H1 (cell line): ENCODE results near the gene ROR1. TPM values are rescaled to one million over a fixed set of nuclear protein-coding genes. Genes with fewer than 3 reads are reported as not detected.

Experiments
- FOSL1 ChIP-seq: IDR thresholded peaks from 2 replicates; pipeline ENCODE4 v1.6.1; 2011; ENCODE audit warnings: mild to moderate bottlenecking, low read depth, low read length, moderate library complexity; ENCODE audit not compliant: insufficient read depth
- KDM4A ChIP-seq: IDR thresholded peaks from one replicate; pipeline ENCODE4 v1.7.1; 2012; ENCODE audit warnings: low read depth, mild to moderate bottlenecking, moderate library complexity, low read length, inconsistent platforms; ENCODE audit not compliant: severe bottlenecking
- POU5F1 ChIP-seq: IDR thresholded peaks from 2 replicates; pipeline ENCODE4 v1.6.1; 2011; ENCODE audit warnings: low read depth, mild to moderate bottlenecking, low read length, moderate library complexity
- SIN3A ChIP-seq, 2 experiments: IDR thresholded peaks in 1 of 2; conservative IDR thresholded peaks in 1 of 2; 2 replicates each; pipeline ENCODE4 v1.6.1; 2011 to 2012; ENCODE audit warnings: low read length in 2 of 2, improper control_type of control experiment in 1 of 2, low read depth in 1 of 2, mild to moderate bottlenecking in 1 of 2
- SIRT6 ChIP-seq: IDR thresholded peaks from one replicate; pipeline ENCODE4 v1.7.1; 2012; ENCODE audit warnings: low read length, inconsistent platforms
- SUZ12 ChIP-seq: fragments of 200-600 bp; sonication (generic); IDR thresholded peaks from 2 replicates; pipeline ENCODE4 v1.6.1; 2012; ENCODE audit warnings: mild to moderate bottlenecking, inconsistent platforms, low read length, moderate library complexity, mixed read lengths
- USF2 ChIP-seq: IDR thresholded peaks from 2 replicates; pipeline ENCODE4 v1.6.1; 2011; ENCODE audit warnings: low read length, improper control_type of control experiment
- polyA plus RNA-seq, 7 experiments: library from polyadenylated mRNA; depleted of rRNA in 3 of 7; stranded (reverse) in 5 of 7; unstranded in 2 of 7; fragments of >200 nt in 5 of 7; fragments of 200-250 nt in 2 of 7; gene quantifications; 1 replicate in 5 of 7; 2 replicates in 1 of 7; 4 replicates in 1 of 7; pipeline versions ENCODE4 v1.2.1 to v1.2.3, GENCODE V29; 2011 to 2013; ENCODE audit warnings: missing spikeins in 2 of 7, mixed read lengths in 2 of 7
- total RNA-seq: library from RNA; stranded (reverse); fragmentation: NEBNext Ultra II Directional; extraction: Animal tissue kit (Norgen Biotek cat#: 25700); gene quantifications from 2 replicates; pipeline ENCODE4 v1.2.1, GENCODE V29; 2021
- TF ChIP-seq, protein P1 (sequence below): fragments of 300-600 bp; sonication (generic); IDR thresholded peaks from 2 replicates; pipeline ENCODE4 v1.7.1; 2012; ENCODE audit warnings: low read length, moderate library complexity, mild to moderate bottlenecking, inconsistent platforms; ENCODE audit not compliant: insufficient replicate concordance

ROR1 gene
- total and polyA plus RNA-seq, 2 of the 8 experiments (the other 6 are each of a cell fraction or from before 2014, with no cell fraction given) = 33.6 to 73.6 TPM

GRCh38 chr1:63854091-63854490 lies 80.3 kb downstream of the ROR1 start (continued):
- TF ChIP-seq, protein P1, sequence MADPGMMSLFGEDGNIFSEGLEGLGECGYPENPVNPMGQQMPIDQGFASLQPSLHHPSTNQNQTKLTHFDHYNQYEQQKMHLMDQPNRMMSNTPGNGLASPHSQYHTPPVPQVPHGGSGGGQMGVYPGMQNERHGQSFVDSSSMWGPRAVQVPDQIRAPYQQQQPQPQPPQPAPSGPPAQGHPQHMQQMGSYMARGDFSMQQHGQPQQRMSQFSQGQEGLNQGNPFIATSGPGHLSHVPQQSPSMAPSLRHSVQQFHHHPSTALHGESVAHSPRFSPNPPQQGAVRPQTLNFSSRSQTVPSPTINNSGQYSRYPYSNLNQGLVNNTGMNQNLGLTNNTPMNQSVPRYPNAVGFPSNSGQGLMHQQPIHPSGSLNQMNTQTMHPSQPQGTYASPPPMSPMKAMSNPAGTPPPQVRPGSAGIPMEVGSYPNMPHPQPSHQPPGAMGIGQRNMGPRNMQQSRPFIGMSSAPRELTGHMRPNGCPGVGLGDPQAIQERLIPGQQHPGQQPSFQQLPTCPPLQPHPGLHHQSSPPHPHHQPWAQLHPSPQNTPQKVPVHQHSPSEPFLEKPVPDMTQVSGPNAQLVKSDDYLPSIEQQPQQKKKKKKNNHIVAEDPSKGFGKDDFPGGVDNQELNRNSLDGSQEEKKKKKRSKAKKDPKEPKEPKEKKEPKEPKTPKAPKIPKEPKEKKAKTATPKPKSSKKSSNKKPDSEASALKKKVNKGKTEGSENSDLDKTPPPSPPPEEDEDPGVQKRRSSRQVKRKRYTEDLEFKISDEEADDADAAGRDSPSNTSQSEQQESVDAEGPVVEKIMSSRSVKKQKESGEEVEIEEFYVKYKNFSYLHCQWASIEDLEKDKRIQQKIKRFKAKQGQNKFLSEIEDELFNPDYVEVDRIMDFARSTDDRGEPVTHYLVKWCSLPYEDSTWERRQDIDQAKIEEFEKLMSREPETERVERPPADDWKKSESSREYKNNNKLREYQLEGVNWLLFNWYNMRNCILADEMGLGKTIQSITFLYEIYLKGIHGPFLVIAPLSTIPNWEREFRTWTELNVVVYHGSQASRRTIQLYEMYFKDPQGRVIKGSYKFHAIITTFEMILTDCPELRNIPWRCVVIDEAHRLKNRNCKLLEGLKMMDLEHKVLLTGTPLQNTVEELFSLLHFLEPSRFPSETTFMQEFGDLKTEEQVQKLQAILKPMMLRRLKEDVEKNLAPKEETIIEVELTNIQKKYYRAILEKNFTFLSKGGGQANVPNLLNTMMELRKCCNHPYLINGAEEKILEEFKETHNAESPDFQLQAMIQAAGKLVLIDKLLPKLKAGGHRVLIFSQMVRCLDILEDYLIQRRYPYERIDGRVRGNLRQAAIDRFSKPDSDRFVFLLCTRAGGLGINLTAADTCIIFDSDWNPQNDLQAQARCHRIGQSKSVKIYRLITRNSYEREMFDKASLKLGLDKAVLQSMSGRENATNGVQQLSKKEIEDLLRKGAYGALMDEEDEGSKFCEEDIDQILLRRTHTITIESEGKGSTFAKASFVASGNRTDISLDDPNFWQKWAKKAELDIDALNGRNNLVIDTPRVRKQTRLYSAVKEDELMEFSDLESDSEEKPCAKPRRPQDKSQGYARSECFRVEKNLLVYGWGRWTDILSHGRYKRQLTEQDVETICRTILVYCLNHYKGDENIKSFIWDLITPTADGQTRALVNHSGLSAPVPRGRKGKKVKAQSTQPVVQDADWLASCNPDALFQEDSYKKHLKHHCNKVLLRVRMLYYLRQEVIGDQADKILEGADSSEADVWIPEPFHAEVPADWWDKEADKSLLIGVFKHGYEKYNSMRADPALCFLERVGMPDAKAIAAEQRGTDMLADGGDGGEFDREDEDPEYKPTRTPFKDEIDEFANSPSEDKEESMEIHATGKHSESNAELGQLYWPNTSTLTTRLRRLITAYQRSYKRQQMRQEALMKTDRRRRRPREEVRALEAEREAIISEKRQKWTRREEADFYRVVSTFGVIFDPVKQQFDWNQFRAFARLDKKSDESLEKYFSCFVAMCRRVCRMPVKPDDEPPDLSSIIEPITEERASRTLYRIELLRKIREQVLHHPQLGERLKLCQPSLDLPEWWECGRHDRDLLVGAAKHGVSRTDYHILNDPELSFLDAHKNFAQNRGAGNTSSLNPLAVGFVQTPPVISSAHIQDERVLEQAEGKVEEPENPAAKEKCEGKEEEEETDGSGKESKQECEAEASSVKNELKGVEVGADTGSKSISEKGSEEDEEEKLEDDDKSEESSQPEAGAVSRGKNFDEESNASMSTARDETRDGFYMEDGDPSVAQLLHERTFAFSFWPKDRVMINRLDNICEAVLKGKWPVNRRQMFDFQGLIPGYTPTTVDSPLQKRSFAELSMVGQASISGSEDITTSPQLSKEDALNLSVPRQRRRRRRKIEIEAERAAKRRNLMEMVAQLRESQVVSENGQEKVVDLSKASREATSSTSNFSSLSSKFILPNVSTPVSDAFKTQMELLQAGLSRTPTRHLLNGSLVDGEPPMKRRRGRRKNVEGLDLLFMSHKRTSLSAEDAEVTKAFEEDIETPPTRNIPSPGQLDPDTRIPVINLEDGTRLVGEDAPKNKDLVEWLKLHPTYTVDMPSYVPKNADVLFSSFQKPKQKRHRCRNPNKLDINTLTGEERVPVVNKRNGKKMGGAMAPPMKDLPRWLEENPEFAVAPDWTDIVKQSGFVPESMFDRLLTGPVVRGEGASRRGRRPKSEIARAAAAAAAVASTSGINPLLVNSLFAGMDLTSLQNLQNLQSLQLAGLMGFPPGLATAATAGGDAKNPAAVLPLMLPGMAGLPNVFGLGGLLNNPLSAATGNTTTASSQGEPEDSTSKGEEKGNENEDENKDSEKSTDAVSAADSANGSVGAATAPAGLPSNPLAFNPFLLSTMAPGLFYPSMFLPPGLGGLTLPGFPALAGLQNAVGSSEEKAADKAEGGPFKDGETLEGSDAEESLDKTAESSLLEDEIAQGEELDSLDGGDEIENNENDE = no peak
- TF ChIP-seq SIN3A (conservative IDR thresholded peaks at IDR 0.05 in 1 of 2, IDR thresholded peaks at IDR 0.05 in 1 of 2; ENCODE audit: low read depth in 1 of 2, low read length in 2 of 2) (no peak), FOSL1 (no peak), SUZ12 (no peak), KDM4A (no peak), USF2 (no peak), POU5F1 (no peak), SIRT6 (no peak)
